Measurements from ENCODE around the gene EIF2S3B. TPM values are rescaled to one million over a fixed set of nuclear protein-coding genes. Genes with fewer than 3 reads are reported as not detected.

EIF2S3B gene
- total RNA-seq, 1 experiment from 2014 or later, result 0.73 TPM

GRCh38 chr12:10491766-10492165, 13.9 kb upstream of the EIF2S3B start:
- Mint-ChIP-seq H3K4me1 (ENCODE audit: low read depth, unreplicated experiment) (peaks cover 17% of the 10 kb centered on the region), H3K36me3 (ENCODE audit: insufficient read depth, unreplicated experiment) (no peaks in the 10 kb centered on the region)

GRCh38 chr12:10497602-10498001, 8.1 kb upstream of the EIF2S3B start:
- TF ChIP-seq CTCF (IDR thresholded peaks at IDR 0.05; ENCODE audit: insufficient read depth in 1 of 2, low read depth in 1 of 2, low read length in 1 of 2, severe bottlenecking in 1 of 2, unreplicated experiment in 1 of 2), result no peak
- Histone ChIP-seq H3K4me1 (no peaks in the 10 kb centered on the region), H3K4me3 (ENCODE audit: low read depth, low read length) (no peak overlapping the region), H3K36me3 (ENCODE audit: control insufficient read depth, insufficient read depth, low read length) (no peaks in the 10 kb centered on the region), H3K9me3 (peaks cover 2% of the 10 kb centered on the region), H3K27me3 (replicated peaks; ENCODE audit: control insufficient read depth, insufficient read depth, low read length) (no peaks in the 10 kb centered on the region)
- H3K9me3 Mint-ChIP-seq (ENCODE audit: unreplicated experiment), result no peaks in the 10 kb centered on the region
- no peaks in the 10 kb centered on the region for H3K36me3 Mint-ChIP-seq (ENCODE audit: insufficient read depth, unreplicated experiment)
- no peak for DNase-seq
- intact Hi-C loops (cut with micrococcal nuclease; ENCODE audit: unreplicated experiment), result no loop called here
- H3K27me3 Mint-ChIP-seq (ENCODE audit: insufficient read depth, unreplicated experiment), result peaks cover 21% of the 10 kb centered on the region
- H3K27ac Mint-ChIP-seq (ENCODE audit: unreplicated experiment), result no peak overlapping the region
- H3K4me3 Mint-ChIP-seq (ENCODE audit: unreplicated experiment), result no peak overlapping the region
- ChIA-PET POLR2A (no interaction called here), CTCF (no interaction called here)
- no TSS peak for BruUV-seq (replicated peaks)
- H3K4me1 Mint-ChIP-seq (ENCODE audit: low read depth, unreplicated experiment), result peaks cover 11% of the 10 kb centered on the region

More at GRCh38 chr12:10491766-10492165, 13.9 kb upstream of the EIF2S3B start:
- no peaks in the 10 kb centered on the region for H3K4me1 ChIP-seq
- Mint-ChIP-seq H3K4me3 (ENCODE audit: unreplicated experiment) (no peak overlapping the region), H3K27me3 (ENCODE audit: insufficient read depth, unreplicated experiment) (peaks cover 11% of the 10 kb centered on the region), H3K9me3 (ENCODE audit: unreplicated experiment) (peaks cover 9% of the 10 kb centered on the region), H3K27ac (ENCODE audit: unreplicated experiment) (no peak overlapping the region)
- POLR2A ChIA-PET, result no interaction called here
- H3K36me3 ChIP-seq (ENCODE audit: control insufficient read depth, insufficient read depth, low read length), result no peaks in the 10 kb centered on the region
- H3K9me3 ChIP-seq, result no peaks in the 10 kb centered on the region; the same call in 1 of the 2 replicates
- intact Hi-C loops (cut with micrococcal nuclease; ENCODE audit: unreplicated experiment), result no loop called here
- BruUV-seq (replicated peaks), result no TSS peak
- no peak for DNase-seq
- H3K27me3 ChIP-seq (replicated peaks; ENCODE audit: control insufficient read depth, insufficient read depth, low read length), result no peaks in the 10 kb centered on the region
- CTCF ChIA-PET, result no interaction called here
- H3K4me3 ChIP-seq (ENCODE audit: low read depth, low read length), result no peak overlapping the region
- TF ChIP-seq CTCF (IDR thresholded peaks at IDR 0.05; ENCODE audit: insufficient read depth in 1 of 2, low read depth in 1 of 2, low read length in 1 of 2, severe bottlenecking in 1 of 2, unreplicated experiment in 1 of 2), result no peak

- ChIA-PET POLR2A (no interaction called here), CTCF (no interaction called here)
- H3K9me3 Mint-ChIP-seq (ENCODE audit: unreplicated experiment), result no peaks in the 10 kb centered on the region
- Histone ChIP-seq H3K4me1 (no peaks in the 10 kb centered on the region), H3K36me3 (ENCODE audit: control insufficient read depth, insufficient read depth, low read length) (no peaks in the 10 kb centered on the region), H3K4me3 (ENCODE audit: low read depth, low read length) (no peak overlapping the region), H3K27me3 (replicated peaks; ENCODE audit: control insufficient read depth, insufficient read depth, low read length) (no peaks in the 10 kb centered on the region), H3K9me3 (peaks cover 2% of the 10 kb centered on the region)
- H3K4me3 Mint-ChIP-seq (ENCODE audit: unreplicated experiment), result no peak overlapping the region
- peaks cover 24% of the 10 kb centered on the region for H3K27me3 Mint-ChIP-seq (ENCODE audit: insufficient read depth, unreplicated experiment)
- TF ChIP-seq CTCF (IDR thresholded peaks at IDR 0.05; ENCODE audit: insufficient read depth in 1 of 2, low read depth in 1 of 2, low read length in 1 of 2, severe bottlenecking in 1 of 2, unreplicated experiment in 1 of 2), result no peak
- no TSS peak for BruUV-seq (replicated peaks)
- peaks cover 11% of the 10 kb centered on the region for H3K4me1 Mint-ChIP-seq (ENCODE audit: low read depth, unreplicated experiment)
- DNase-seq, result no peak
- no peak overlapping the region for H3K27ac Mint-ChIP-seq (ENCODE audit: unreplicated experiment)
- H3K36me3 Mint-ChIP-seq (ENCODE audit: insufficient read depth, unreplicated experiment), result no peaks in the 10 kb centered on the region
- intact Hi-C loops (cut with micrococcal nuclease; ENCODE audit: unreplicated experiment), result no loop called here
These were observed 7.6 kb upstream of the EIF2S3B start for GRCh38 chr12:10498042-10498441.
